Ramos (cell line): Measurements from ENCODE around the gene DCLRE1A.

ENCODE experiments used
- in situ Hi-C: fragments of 300-500 bp; cut with MboI; formaldehyde crosslinking; loops from one replicate; pipeline ENCODE4 v1.14.3; 2022; ENCODE audit warnings: low sequenced_read_pairs; ENCODE audit not compliant: unreplicated experiment

Gene DCLRE1A

GRCh38 chr10:113801569-113801968, 52.3 kb downstream of the DCLRE1A start:
- in situ Hi-C loops = no loop called here

GRCh38 chr10:113791691-113792090, 62.2 kb downstream of the DCLRE1A start:
- in situ Hi-C loops = no loop called here

- in situ Hi-C loops = no loop called here
Measured at GRCh38 chr10:113788604-113789083, 65.2 kb downstream of the DCLRE1A start.
